Endothelial cell of umbilical vein (primary cell): ENCODE results near the gene CDH22. TPM values are rescaled to one million over a fixed set of nuclear protein-coding genes. Genes with fewer than 3 reads are reported as not detected.

ENCODE experiments used
- BruUV-seq: library from RNA; stranded (reverse); fragments of 400-500 nt; replicated peaks from 2 replicates; lab custom pipeline; 2021; lab: Mats Ljungman, UMichigan
- CTCF ChIA-PET: fragments of 300-600, 350-600 bp; sonication (Branson Sonifier 250); formaldehyde crosslinking; loops from one replicate; lab custom pipeline; 2021; ENCODE audit warnings: antibody characterized with exemption, inconsistent platforms; lab: Charles Lee
- POLR2A ChIA-PET: fragments of 300-600, 350-600 bp; sonication (Branson Sonifier 250); formaldehyde crosslinking; loops from one replicate; lab custom pipeline; 2021; ENCODE audit warnings: antibody characterized with exemption, inconsistent platforms; lab: Charles Lee
- DNase-seq: peaks from one replicate; pipeline ENCODE4 v3.0.0-alpha.2; 2011; ENCODE audit warnings: low read depth, low spot score
- FAIRE-seq: peaks from 2 replicates; lab custom pipeline; 2011; peaks lifted over from hg19 to GRCh38; lab: Jason Lieb, UNC
- H2AFZ ChIP-seq: 2 replicates; pipeline ENCODE4 v1.6.0; 2012; ENCODE audit warnings: low read depth, low read length, control low read depth, inconsistent platforms
- H3K27ac ChIP-seq: 2 replicates; pipeline ENCODE4 v1.5.1; 2011; ENCODE audit warnings: low read depth, mild to moderate bottlenecking, control low read depth, low read length, moderate library complexity; ENCODE audit not compliant: insufficient read depth
- H3K27me3 ChIP-seq, 2 experiments: 2 replicates each; pipeline versions ENCODE4 v1.6.0 to v1.6.1; 2011; ENCODE audit warnings: low read length in 2 of 2, mixed read lengths in 1 of 2; ENCODE audit not compliant: control insufficient read depth in 2 of 2, insufficient read depth in 2 of 2
- H3K36me3 ChIP-seq, 2 experiments: 2 replicates in 1 of 2; 3 replicates in 1 of 2; pipeline ENCODE4 v1.5.1; 2011; ENCODE audit warnings: low read length in 2 of 2, mild to moderate bottlenecking in 1 of 2, moderate library complexity in 1 of 2; ENCODE audit not compliant: control insufficient read depth in 2 of 2, insufficient read depth in 2 of 2; ENCODE audit errors: extremely low read depth in 1 of 2
- H3K4me1 ChIP-seq: 3 replicates; pipeline ENCODE4 v1.5.1; 2011; ENCODE audit warnings: mild to moderate bottlenecking, low read length; ENCODE audit not compliant: control insufficient read depth, insufficient read depth; ENCODE audit errors: extremely low read depth
- H3K4me2 ChIP-seq: 2 replicates; pipeline ENCODE4 v1.6.1; 2011; ENCODE audit warnings: low read length, control low read depth, mixed read lengths; ENCODE audit not compliant: insufficient read depth
- H3K4me3 ChIP-seq, 3 experiments: fragments of 200-600 bp in 1 of 3; sonication (generic), shearing (Covaris generic) in 1 of 3; replicated peaks in 1 of 3; 2 replicates each; pipeline ENCODE4 v1.5.1; 2011 to 2016; ENCODE audit warnings: control low read depth in 3 of 3, low read length in 3 of 3, mild to moderate bottlenecking in 2 of 3, inconsistent platforms in 1 of 3, low read depth in 1 of 3, moderate library complexity in 1 of 3; ENCODE audit not compliant: insufficient read depth in 1 of 3
- H3K79me2 ChIP-seq: 2 replicates; pipeline ENCODE4 v1.6.0; 2012; ENCODE audit warnings: low read length, inconsistent platforms; ENCODE audit not compliant: control insufficient read depth, insufficient read depth
- H3K9ac ChIP-seq: replicated peaks from 2 replicates; pipeline ENCODE3; 2011; ENCODE audit warnings: low read length, control low read depth; ENCODE audit not compliant: insufficient read depth; ENCODE audit errors: extremely low read depth
- H3K9me1 ChIP-seq: replicated peaks from 3 replicates; pipeline ENCODE4 v1.6.0; 2011; ENCODE audit warnings: mild to moderate bottlenecking, low read length; ENCODE audit not compliant: control insufficient read depth, insufficient read depth; ENCODE audit errors: extremely low read depth
- H3K9me3 ChIP-seq: replicated peaks from 2 replicates; pipeline ENCODE4 v1.5.1; 2012; ENCODE audit warnings: low read length, inconsistent platforms; ENCODE audit not compliant: control insufficient read depth, insufficient read depth
- H4K20me1 ChIP-seq: replicated peaks from 2 replicates; pipeline ENCODE3; 2011; ENCODE audit warnings: mild to moderate bottlenecking, low read length; ENCODE audit not compliant: control insufficient read depth, insufficient read depth; ENCODE audit errors: extremely low read depth
- CTCF ChIP-seq, 2 donors: IDR thresholded peaks; 1 replicate in 1 of 2; 2 replicates in 1 of 2; pipeline ENCODE4 v1.5.1; 2011; ENCODE audit warnings: low read length in 2 of 2, mild to moderate bottlenecking in 2 of 2, moderate library complexity in 2 of 2, control low read depth in 1 of 2, inconsistent platforms in 1 of 2, low read depth in 1 of 2; ENCODE audit not compliant: insufficient read depth in 1 of 2; ENCODE audit errors: extremely low read depth in 1 of 2
- EZH2 ChIP-seq: IDR thresholded peaks from 2 replicates; pipeline ENCODE4 v1.6.1; 2012; ENCODE audit warnings: borderline replicate concordance, low read depth, mild to moderate bottlenecking, moderate library complexity, low read length, inconsistent platforms; ENCODE audit not compliant: severe bottlenecking
- FOS ChIP-seq: IDR thresholded peaks from 2 replicates; pipeline ENCODE4 v1.6.1; 2011; ENCODE audit warnings: mild to moderate bottlenecking, low read length, moderate library complexity, borderline replicate concordance; ENCODE audit not compliant: insufficient read depth
- GATA2 ChIP-seq: IDR thresholded peaks from 2 replicates; pipeline ENCODE4 v1.7.0; 2011; ENCODE audit warnings: low read depth, mild to moderate bottlenecking, moderate library complexity, mixed read lengths, low read length; ENCODE audit not compliant: insufficient read length, insufficient read depth
- JUN ChIP-seq: IDR thresholded peaks from 2 replicates; pipeline ENCODE4 v1.6.1; 2011; ENCODE audit warnings: borderline replicate concordance, low read depth; ENCODE audit not compliant: insufficient read length, insufficient read depth
- MAX ChIP-seq: IDR thresholded peaks from 2 replicates; pipeline ENCODE4 v1.6.1; 2011; ENCODE audit not compliant: insufficient read depth, insufficient read length
- MYC ChIP-seq: IDR thresholded peaks from one replicate; pipeline ENCODE4 v1.6.1; 2011; ENCODE audit warnings: mild to moderate bottlenecking, low read depth, low read length
- POLR2A ChIP-seq: IDR thresholded peaks from 2 replicates; pipeline ENCODE4 v1.6.1; 2012; ENCODE audit warnings: low read depth, mild to moderate bottlenecking, control low read depth, low read length
- POLR2AphosphoS5 ChIP-seq: IDR thresholded peaks from 2 replicates; pipeline ENCODE4 v1.6.1; 2012; ENCODE audit warnings: low read depth, mild to moderate bottlenecking, control low read depth, low read length, moderate library complexity; ENCODE audit not compliant: insufficient read depth
- dilution Hi-C: fragments of 300-500 bp; cut with MboI; formaldehyde crosslinking; loops from one replicate; pipeline ENCODE4 v1.15.0; 2019; ENCODE audit warnings: low sequenced_read_pairs; ENCODE audit not compliant: extremely low pct_ligation_motif_present
- intact Hi-C: fragments of 100-400 bp; cut with micrococcal nuclease; formaldehyde crosslinking; loops from one replicate; pipeline ENCODE4 v1.10.0; 2022
- polyA plus RNA-seq, 4 experiments: library from polyadenylated mRNA; depleted of rRNA in 3 of 4; stranded (reverse) in 3 of 4; unstranded in 1 of 4; fragments of >200 nt; gene quantifications; 2 replicates each; pipeline versions ENCODE4 v1.2.1 to v1.2.3, GENCODE V29; 2011 to 2012; ENCODE audit warnings: missing spikeins in 1 of 4
- total RNA-seq: library from RNA; stranded (reverse); gene quantifications from 2 replicates; pipeline ENCODE4 v1.2.3, GENCODE V29; 2021

CDH22 gene
- total and polyA plus RNA-seq, 2 donors (not counting 3 experiments of a cell fraction or from before 2014, with no cell fraction given): not detected

GRCh38 chr20:46343975-46344357 lies 35.7 kb upstream of the CDH22 start:
- Histone ChIP-seq H3K9me3 (no peaks in the 10 kb centered on the region), H4K20me1 (no peaks in the 10 kb centered on the region), H3K4me3 (no peak overlapping the region), H3K9ac (no peak overlapping the region), H3K9me1 (no peaks in the 10 kb centered on the region), H2AFZ (no peak overlapping the region), H3K27ac (no peak overlapping the region), H3K4me1 (no peaks in the 10 kb centered on the region), H3K4me2 (no peak overlapping the region), H3K79me2 (no peaks in the 10 kb centered on the region), H3K36me3 (no peaks in the 10 kb centered on the region), H3K27me3 (peaks cover 20 to 23% of the 10 kb centered on the region in 2 experiments)
- no peak for DNase-seq
- ChIA-PET POLR2A (no interaction called here), CTCF (interaction anchor here (1.1 to 2.2 kb wide), 3 partner anchors 37 to 215 kb away, joined by 3 to 4 read pairs (median 3); no protein-coding TSS in a partner anchor)
- dilution Hi-C loops: no loop called here
- TF ChIP-seq MAX (no peak), CTCF (IDR thresholded peaks at IDR 0.05; ENCODE audit: extremely low read depth in 1 of 2, insufficient read depth in 1 of 2, low read depth in 1 of 2, low read length in 2 of 2) (no peak), MYC (no peak), GATA2 (no peak), JUN (no peak), FOS (no peak), POLR2A (no peak), EZH2 (no peak), POLR2AphosphoS5 (no peak)
- BruUV-seq: no TSS peak
- FAIRE-seq: no peak
- intact Hi-C loops: no loop called here
